Measurements from ENCODE around the gene INSYN2A.

- TF ChIP-seq, protein P1, sequence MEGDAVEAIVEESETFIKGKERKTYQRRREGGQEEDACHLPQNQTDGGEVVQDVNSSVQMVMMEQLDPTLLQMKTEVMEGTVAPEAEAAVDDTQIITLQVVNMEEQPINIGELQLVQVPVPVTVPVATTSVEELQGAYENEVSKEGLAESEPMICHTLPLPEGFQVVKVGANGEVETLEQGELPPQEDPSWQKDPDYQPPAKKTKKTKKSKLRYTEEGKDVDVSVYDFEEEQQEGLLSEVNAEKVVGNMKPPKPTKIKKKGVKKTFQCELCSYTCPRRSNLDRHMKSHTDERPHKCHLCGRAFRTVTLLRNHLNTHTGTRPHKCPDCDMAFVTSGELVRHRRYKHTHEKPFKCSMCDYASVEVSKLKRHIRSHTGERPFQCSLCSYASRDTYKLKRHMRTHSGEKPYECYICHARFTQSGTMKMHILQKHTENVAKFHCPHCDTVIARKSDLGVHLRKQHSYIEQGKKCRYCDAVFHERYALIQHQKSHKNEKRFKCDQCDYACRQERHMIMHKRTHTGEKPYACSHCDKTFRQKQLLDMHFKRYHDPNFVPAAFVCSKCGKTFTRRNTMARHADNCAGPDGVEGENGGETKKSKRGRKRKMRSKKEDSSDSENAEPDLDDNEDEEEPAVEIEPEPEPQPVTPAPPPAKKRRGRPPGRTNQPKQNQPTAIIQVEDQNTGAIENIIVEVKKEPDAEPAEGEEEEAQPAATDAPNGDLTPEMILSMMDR (IDR thresholded peaks at IDR 0.05) = no peak
- no peak for TF ChIP-seq POLR2A (IDR thresholded peaks at IDR 0.05)
Measured at GRCh38 chr10:127189226-127189625, 7.2 kb downstream of the INSYN2A start.

Data from body of pancreas (tissue), 4 donors.